ENCODE measurements around the gene TBC1D2B.

- TF ChIP-seq CTCF (IDR thresholded peaks at IDR 0.05) (no peak), POLR2AphosphoS5 (IDR thresholded peaks at IDR 0.05) (no peak), POLR2A (IDR thresholded peaks at IDR 0.05; ENCODE audit: low read depth) (no peak), EP300 (IDR thresholded peaks at IDR 0.05) (no peak)
Measured at GRCh38 chr15:77983708-77984445, 93.6 kb downstream of the TBC1D2B start.

Measured in esophagus muscularis mucosa (tissue), 4 donors.